Measurements from ENCODE around the gene ZFR. TPM values are rescaled to one million over a fixed set of nuclear protein-coding genes. Genes with fewer than 3 reads are reported as not detected.
"Not testable (repeated sequence)": the region's sequence is repeated elsewhere in the genome, so short reads cannot be mapped to it uniquely, and the experiment has no call there.

Gene ZFR
- total RNA-seq, 8 experiments from 2014 or later = 72.5 to 116 (median 88.7) TPM

DNA sequence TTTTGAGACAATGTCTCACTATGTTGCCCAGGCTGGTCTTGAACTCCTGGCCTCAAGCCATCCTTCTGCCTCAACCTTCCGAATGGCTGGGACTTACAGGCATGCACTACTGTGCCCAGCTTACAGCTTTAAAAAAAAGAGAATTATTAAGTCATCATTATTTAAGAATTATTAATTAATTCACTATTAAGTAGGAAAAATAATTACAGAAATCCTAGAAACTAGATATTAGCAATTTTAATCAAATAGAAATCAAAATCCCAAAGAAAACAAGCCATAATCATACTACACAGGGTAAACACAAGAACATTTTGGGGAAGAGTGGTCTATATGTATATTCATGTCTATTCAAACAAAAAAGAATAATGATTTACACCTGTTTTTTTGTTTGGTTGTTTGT is 112.2 kb downstream of the ZFR start:
- WGBS, 10 experiments = 17 to 100% (median 92%) methylated on average over 1 of the region's 1 CpG; no CpG with 5 or more reads in 4 of the 10 experiments
- no peak overlapping the region for H3K27ac ChIP-seq
- peaks cover 0 to 2% of the 10 kb centered on the region in 2 donors for H3K4me1 ChIP-seq (replicated peaks in 1 of 2)
- in situ Hi-C loops (cut with MboI; ENCODE audit: low pct_unique_long_range_greater_than_20kb in 2 of 9, low sequenced_read_pairs in 9 of 9, unreplicated experiment in 9 of 9) = no loop called here
- H3K4me3 ChIP-seq = no peak overlapping the region
- ATAC-seq (replicated peaks in 6 of 8) = no peak

DNA sequence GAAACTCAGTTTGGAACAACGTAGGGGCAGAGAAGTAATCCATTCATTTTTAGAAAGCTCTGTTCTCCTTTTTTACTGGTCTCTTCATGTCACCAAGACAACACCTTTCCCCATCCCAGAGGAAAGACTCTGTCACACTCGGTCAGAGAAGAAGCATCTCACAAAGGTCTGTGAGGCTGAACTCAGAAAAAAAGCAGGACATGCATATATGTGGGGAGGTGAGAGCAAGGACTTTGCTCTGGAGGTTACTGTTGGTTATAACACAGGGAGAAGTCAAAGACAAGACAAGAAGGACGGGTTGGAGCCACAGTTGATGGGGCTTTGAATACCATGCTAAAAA is 112.6 kb downstream of the ZFR start:
- in situ Hi-C loops (cut with MboI; ENCODE audit: low pct_unique_long_range_greater_than_20kb in 2 of 9, low sequenced_read_pairs in 9 of 9, unreplicated experiment in 9 of 9) = no loop called here
- peak in 1 of 8 experiments; percentile 29 for ATAC-seq (replicated peaks in 6 of 8)
- WGBS, 10 experiments = 0 to 88% (median 45%) methylated on average over 1 to 3 of the region's 3 CpGs; no CpG with 5 or more reads in 2 of the 10 experiments
- no peak overlapping the region for H3K27ac ChIP-seq
- H3K4me3 ChIP-seq = no peak overlapping the region
- H3K4me1 ChIP-seq (replicated peaks in 1 of 2) = peaks cover 0 to 2% of the 10 kb centered on the region in 2 donors

GRCh38 chr5:32331217-32331934 is 113.2 kb downstream of the ZFR start:
- in situ Hi-C loops (cut with MboI; ENCODE audit: low pct_unique_long_range_greater_than_20kb in 2 of 9, low sequenced_read_pairs in 9 of 9, unreplicated experiment in 9 of 9) = no loop called here
- Histone ChIP-seq H3K4me1 (replicated peaks in 1 of 2) (peaks cover 0 to 2% of the 10 kb centered on the region in 2 donors), H3K27ac (no peak overlapping the region), H3K4me3 (no peak overlapping the region)
- peak in 4 of 8 experiments; percentile 17 to 61 (median 40) for ATAC-seq (replicated peaks in 6 of 8)
- 0 to 100% (median 58%) methylated on average over 1 to 11 of the region's 11 CpGs for WGBS, 10 experiments

DNA sequence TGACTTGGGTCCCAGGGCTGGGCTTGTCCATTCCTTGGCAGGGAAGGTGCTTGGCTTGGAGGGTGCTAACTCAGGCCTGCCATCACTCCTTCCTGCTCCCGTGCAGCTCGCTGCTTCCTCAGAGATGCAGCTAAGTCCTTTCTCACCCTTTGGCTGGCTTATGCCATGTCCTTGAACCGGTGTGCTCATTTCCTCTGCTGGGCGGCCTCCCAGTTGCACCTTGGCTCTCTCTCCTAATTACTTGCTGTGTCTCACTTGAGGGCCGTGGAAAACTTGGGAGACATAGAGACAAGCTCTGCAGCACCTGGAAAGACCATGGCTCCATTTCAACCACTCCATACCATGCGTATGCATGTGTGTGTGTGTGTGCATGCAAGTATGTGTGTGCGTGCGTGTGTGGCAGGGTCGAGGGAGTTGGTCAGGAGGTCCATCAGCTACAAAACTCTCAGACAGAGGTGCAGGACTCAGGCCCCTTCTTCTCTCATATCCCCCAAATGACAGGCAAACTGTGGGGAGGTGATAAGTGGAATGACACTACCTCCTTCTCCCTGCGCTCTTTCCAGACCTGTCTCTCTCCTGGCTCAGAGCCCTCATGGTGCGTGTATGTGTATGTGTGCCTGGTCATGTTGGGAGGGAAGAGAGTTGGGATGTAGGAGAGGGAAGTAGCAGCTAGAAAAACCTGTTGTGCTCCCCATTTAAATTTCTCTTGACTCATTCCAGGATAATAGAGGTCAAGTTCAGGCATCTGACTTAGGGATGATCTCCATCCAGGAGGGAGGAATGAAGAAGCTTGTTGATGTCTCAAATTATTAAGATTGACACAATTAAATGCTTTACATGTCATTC is 114.2 kb downstream of the ZFR start:
- no peak for ATAC-seq (replicated peaks in 6 of 8)
- in situ Hi-C loops (cut with MboI; ENCODE audit: low pct_unique_long_range_greater_than_20kb in 2 of 9, low sequenced_read_pairs in 9 of 9, unreplicated experiment in 9 of 9) = no loop called here

DNA sequence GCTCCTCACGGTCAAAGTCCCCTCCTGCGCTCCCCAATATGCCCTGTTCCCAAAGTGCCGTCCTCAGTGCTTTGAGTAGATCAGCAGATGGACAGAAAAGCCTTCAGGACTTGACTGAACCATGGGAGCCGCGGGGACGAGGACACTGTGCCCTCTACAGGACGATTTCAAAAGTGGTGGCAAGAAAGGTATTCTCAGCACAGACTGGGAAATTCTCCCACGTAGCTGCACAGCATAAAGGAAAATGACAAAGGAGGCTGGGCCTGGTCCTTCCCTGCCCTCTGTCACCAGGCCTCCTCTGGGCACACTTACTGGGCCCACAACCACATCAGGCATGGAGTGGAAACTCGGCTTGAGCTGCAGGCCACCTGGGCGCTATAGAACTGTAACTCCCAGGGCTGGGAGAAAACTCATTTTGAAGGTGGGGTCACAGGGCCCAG is 115.1 kb downstream of the ZFR start:
- Histone ChIP-seq H3K4me3 (no peak overlapping the region), H3K4me1 (replicated peaks in 1 of 2) (peaks cover 0 to 2% of the 10 kb centered on the region in 2 donors), H3K27ac (no peak overlapping the region)
- ATAC-seq (replicated peaks in 6 of 8) = peak in 4 of 8 experiments; percentile 54 to 99 (median 96)
- in situ Hi-C loops (cut with MboI; ENCODE audit: low pct_unique_long_range_greater_than_20kb in 2 of 9, low sequenced_read_pairs in 9 of 9, unreplicated experiment in 9 of 9) = loop anchor here in 1 of 9 experiments (10.0 kb wide), 1 partner anchor 95 kb away; no protein-coding TSS in a partner anchor
- WGBS, 10 experiments = 0 to 86% (median 30%) methylated on average over 1 to 7 of the region's 10 CpGs; no CpG with 5 or more reads in 3 of the 10 experiments

More for the DNA sequence above, 114.2 kb downstream of the ZFR start:
- Histone ChIP-seq H3K4me3 (no peak overlapping the region), H3K27ac (no peak overlapping the region), H3K4me1 (replicated peaks in 1 of 2) (peaks cover 0 to 2% of the 10 kb centered on the region in 2 donors)
- WGBS, 10 experiments = 36 to 100% (median 72%) methylated on average over 2 to 11 of the region's 11 CpGs; no CpG with 5 or more reads in 3 of the 10 experiments

- ATAC-seq (replicated peaks in 6 of 8) = no peak
- Histone ChIP-seq H3K4me1 (replicated peaks in 1 of 2) (no peaks in the 10 kb centered on the region), H3K4me3 (no peak overlapping the region), H3K27ac (no peak overlapping the region)
- 80 to 100% (median 92%) methylated on average over 1 to 2 of the region's 3 CpGs; no CpG with 5 or more reads in 2 of the 10 experiments for WGBS, 10 experiments
- in situ Hi-C loops (cut with MboI; ENCODE audit: low pct_unique_long_range_greater_than_20kb in 2 of 9, low sequenced_read_pairs in 9 of 9, unreplicated experiment in 9 of 9) = loop anchor here in 1 of 9 experiments (10.0 kb wide), 1 partner anchor 91 kb away; no protein-coding TSS in a partner anchor
These were observed 118.2 kb downstream of the ZFR start for GRCh38 chr5:32326216-32326772.

DNA sequence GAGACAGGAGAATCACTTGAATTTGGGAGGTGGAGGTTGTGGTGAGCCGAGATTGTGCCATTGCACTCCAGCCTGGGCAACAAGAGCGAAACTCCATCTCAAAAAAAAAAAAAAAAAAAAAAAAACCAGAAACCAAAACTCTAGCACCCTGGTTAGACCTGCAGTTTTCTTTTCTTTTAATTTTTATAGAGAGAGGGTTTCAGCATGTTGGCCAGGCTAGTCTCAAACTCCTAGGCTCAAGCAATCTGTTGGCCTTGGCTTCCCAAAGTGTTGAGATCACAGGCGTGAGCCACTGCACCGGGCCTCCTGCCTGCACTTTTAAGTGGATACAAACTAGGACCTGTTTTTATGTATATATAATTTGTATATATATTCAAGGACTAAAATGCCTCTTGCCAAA is 118.9 kb downstream of the ZFR start:
- 50 to 93% (median 86%) methylated on average over 1 to 3 of the region's 4 CpGs; no CpG with 5 or more reads in 3 of the 10 experiments for WGBS, 10 experiments
- no peak overlapping the region for H3K4me3 ChIP-seq
- in situ Hi-C loops (cut with MboI; ENCODE audit: low pct_unique_long_range_greater_than_20kb in 2 of 9, low sequenced_read_pairs in 9 of 9, unreplicated experiment in 9 of 9) = loop anchor here in 1 of 9 experiments (10.0 kb wide), 1 partner anchor 91 kb away; no protein-coding TSS in a partner anchor
- no peak for ATAC-seq (replicated peaks in 6 of 8)
- H3K4me1 ChIP-seq (replicated peaks in 1 of 2) = no peaks in the 10 kb centered on the region
- H3K27ac ChIP-seq = no peak overlapping the region

DNA sequence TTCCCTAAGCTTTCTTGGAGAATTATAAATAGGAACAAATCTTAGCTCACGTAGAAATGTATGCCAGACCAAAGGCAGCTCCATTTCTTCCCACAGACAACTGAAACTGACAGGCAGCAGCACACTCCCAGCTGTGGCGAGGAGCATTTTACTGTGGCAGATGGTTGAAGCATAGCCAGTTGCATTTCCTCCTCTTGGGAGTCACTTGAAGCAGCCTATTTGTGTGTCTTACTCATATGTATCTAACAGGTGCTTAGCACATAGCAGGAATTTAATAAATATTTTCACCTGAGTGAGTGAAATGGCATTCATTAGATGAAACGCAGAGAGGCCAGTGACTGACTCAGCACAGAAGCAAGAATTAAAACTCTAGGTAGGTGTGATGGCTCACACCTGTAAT is 119.5 kb downstream of the ZFR start:
- Histone ChIP-seq H3K27ac (no peak overlapping the region), H3K4me1 (replicated peaks in 1 of 2) (no peaks in the 10 kb centered on the region), H3K4me3 (no peak overlapping the region)
- ATAC-seq (replicated peaks in 6 of 8) = peak in 1 of 8 experiments; percentile 68
- in situ Hi-C loops (cut with MboI; ENCODE audit: low pct_unique_long_range_greater_than_20kb in 2 of 9, low sequenced_read_pairs in 9 of 9, unreplicated experiment in 9 of 9) = loop anchor here in 1 of 9 experiments (10.0 kb wide), 1 partner anchor 90 kb away; no protein-coding TSS in a partner anchor
- WGBS, 10 experiments = 14 to 100% (median 74%) methylated on average over 1 to 3 of the region's 3 CpGs; no CpG with 5 or more reads in 2 of the 10 experiments

GRCh38 chr5:32323741-32324140 is 120.8 kb downstream of the ZFR start:
- H3K27ac ChIP-seq = no peak overlapping the region
- WGBS, 10 experiments = 70 to 100% (median 78%) methylated on average over 1 to 6 of the region's 8 CpGs; no CpG with 5 or more reads in 1 of the 10 experiments
- in situ Hi-C loops (cut with MboI; ENCODE audit: low pct_unique_long_range_greater_than_20kb in 2 of 9, low sequenced_read_pairs in 9 of 9, unreplicated experiment in 9 of 9) = loop anchor here in 1 of 9 experiments (10.0 kb wide), 1 partner anchor 89 kb away; no protein-coding TSS in a partner anchor
- no peaks in the 10 kb centered on the region for H3K4me1 ChIP-seq (replicated peaks in 1 of 2)
- no peak overlapping the region for H3K4me3 ChIP-seq
- ATAC-seq (replicated peaks in 6 of 8) = no peak

GRCh38 chr5:32322882-32323281 is 121.7 kb downstream of the ZFR start:
- ATAC-seq (replicated peaks in 6 of 8) = no peak
- 59 to 100% (median 87%) methylated on average over 1 to 10 of the region's 12 CpGs; no CpG with 5 or more reads in 2 of the 10 experiments for WGBS, 10 experiments
- in situ Hi-C loops (cut with MboI; ENCODE audit: low pct_unique_long_range_greater_than_20kb in 2 of 9, low sequenced_read_pairs in 9 of 9, unreplicated experiment in 9 of 9) = loop anchor here in 1 of 9 experiments (10.0 kb wide), 1 partner anchor 88 kb away; no protein-coding TSS in a partner anchor
- H3K4me3 ChIP-seq = no peak overlapping the region
- no peaks in the 10 kb centered on the region for H3K4me1 ChIP-seq (replicated peaks in 1 of 2)
- H3K27ac ChIP-seq = no peak overlapping the region

DNA sequence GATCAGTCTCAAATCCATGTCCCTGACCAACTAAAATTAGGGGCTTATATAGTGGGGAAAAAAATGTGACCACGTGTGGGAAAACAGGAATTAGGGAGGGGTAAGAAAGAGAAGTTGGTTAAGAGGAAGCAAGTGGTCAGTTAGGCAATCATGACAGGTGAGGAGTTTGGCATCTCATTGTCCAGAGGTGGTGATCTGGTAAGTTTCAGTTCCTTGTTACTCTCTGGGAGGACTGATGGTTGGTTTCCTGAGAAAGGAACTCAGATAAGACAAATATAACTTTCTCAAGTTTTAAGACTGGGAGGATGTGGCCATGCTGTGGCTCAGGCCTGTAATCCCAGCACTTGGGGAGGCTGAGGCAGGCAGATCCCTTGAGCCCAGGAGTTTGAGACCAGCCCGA is 122.8 kb downstream of the ZFR start:
- not testable (repeated sequence) for H3K4me3 ChIP-seq; H3K4me1 ChIP-seq (replicated peaks in 1 of 2); H3K27ac ChIP-seq; ATAC-seq (replicated peaks in 6 of 8)
- 20 to 100% (median 71%) methylated on average over 1 to 2 of the region's 2 CpGs; no CpG with 5 or more reads in 3 of the 10 experiments for WGBS, 10 experiments
- in situ Hi-C loops (cut with MboI; ENCODE audit: low pct_unique_long_range_greater_than_20kb in 2 of 9, low sequenced_read_pairs in 9 of 9, unreplicated experiment in 9 of 9) = loop anchor here in 1 of 9 experiments (10.0 kb wide), 1 partner anchor 87 kb away; no protein-coding TSS in a partner anchor

- no peak overlapping the region for H3K27ac ChIP-seq
- no peak for ATAC-seq (replicated peaks in 6 of 8)
- 100% methylated on average over 1 of the region's 10 CpGs; no CpG with 5 or more reads in 9 of the 10 experiments for WGBS, 10 experiments
- in situ Hi-C loops (cut with MboI; ENCODE audit: low pct_unique_long_range_greater_than_20kb in 2 of 9, low sequenced_read_pairs in 9 of 9, unreplicated experiment in 9 of 9) = loop anchor here in 1 of 9 experiments (10.0 kb wide), 1 partner anchor 86 kb away; no protein-coding TSS in a partner anchor
- no peaks in the 10 kb centered on the region for H3K4me1 ChIP-seq (replicated peaks in 1 of 2)
- H3K4me3 ChIP-seq = no peak overlapping the region
These were observed 124.0 kb downstream of the ZFR start for GRCh38 chr5:32320576-32320975.
